ENCODE measurements around the gene CALHM6. TPM values are rescaled to one million over a fixed set of nuclear protein-coding genes. Genes with fewer than 3 reads are reported as not detected.

Gene CALHM6
- total RNA-seq, 1 donor from 2014 or later: 0.79 TPM

DNA sequence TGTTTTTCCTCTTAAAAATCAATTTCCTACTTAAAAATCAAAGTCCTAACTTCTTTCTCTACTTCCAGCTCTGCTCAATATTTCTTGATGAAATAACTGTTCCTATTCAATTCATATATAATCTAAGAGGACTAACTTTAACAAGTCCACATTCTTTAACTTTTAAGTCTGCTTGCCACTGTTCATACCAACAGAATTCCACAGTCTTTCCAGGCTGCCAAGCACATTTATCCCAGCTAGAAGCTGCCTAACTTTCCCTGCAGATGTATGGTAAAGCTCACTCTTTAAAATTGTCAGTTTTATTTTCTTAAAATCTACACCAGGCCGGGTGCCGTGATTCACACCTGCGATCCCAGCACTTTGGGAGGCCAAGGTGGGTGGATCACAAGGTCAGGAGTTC, 11.5 kb downstream of the CALHM6 start:
- Histone ChIP-seq H3K27me3 (ENCODE audit: control insufficient read depth, insufficient read depth, low read length) (no peaks in the 10 kb centered on the region), H3K4me3 (ENCODE audit: low read depth, low read length) (no peak overlapping the region), H3K36me3 (ENCODE audit: control insufficient read depth, insufficient read depth, low read length) (no peaks in the 10 kb centered on the region)
- DNase-seq (ENCODE audit: low read depth): no peak
- TF ChIP-seq, protein P1, sequence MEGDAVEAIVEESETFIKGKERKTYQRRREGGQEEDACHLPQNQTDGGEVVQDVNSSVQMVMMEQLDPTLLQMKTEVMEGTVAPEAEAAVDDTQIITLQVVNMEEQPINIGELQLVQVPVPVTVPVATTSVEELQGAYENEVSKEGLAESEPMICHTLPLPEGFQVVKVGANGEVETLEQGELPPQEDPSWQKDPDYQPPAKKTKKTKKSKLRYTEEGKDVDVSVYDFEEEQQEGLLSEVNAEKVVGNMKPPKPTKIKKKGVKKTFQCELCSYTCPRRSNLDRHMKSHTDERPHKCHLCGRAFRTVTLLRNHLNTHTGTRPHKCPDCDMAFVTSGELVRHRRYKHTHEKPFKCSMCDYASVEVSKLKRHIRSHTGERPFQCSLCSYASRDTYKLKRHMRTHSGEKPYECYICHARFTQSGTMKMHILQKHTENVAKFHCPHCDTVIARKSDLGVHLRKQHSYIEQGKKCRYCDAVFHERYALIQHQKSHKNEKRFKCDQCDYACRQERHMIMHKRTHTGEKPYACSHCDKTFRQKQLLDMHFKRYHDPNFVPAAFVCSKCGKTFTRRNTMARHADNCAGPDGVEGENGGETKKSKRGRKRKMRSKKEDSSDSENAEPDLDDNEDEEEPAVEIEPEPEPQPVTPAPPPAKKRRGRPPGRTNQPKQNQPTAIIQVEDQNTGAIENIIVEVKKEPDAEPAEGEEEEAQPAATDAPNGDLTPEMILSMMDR (IDR thresholded peaks at IDR 0.05; ENCODE audit: insufficient read depth, low read length, severe bottlenecking): no peak
- FAIRE-seq: no peak

DNA sequence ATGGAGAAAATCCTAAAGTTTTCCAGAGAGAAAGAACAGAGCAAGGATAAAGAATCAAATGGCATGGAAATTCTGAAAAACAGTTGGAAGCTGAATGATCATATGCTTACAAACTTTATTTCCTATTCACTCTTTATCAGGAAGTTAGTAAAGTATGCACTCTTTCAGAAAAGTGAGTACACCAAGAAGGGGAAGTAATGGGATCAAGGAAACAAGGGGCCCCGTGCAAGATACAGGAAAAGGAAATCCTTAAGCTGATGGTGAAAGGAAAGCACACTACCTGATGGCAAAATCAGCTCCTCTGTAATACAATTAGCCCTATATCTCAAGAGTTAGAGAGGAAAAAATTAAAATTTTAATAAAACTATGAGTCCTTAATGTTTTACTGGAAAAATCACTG, 14.0 kb downstream of the CALHM6 start:
- Histone ChIP-seq H3K36me3 (ENCODE audit: control insufficient read depth, insufficient read depth, low read length) (no peaks in the 10 kb centered on the region), H3K27me3 (ENCODE audit: control insufficient read depth, insufficient read depth, low read length) (no peaks in the 10 kb centered on the region), H3K4me3 (ENCODE audit: low read depth, low read length) (no peak overlapping the region)
- TF ChIP-seq, protein P1 (IDR thresholded peaks at IDR 0.05; ENCODE audit: insufficient read depth, low read length, severe bottlenecking): no peak
- FAIRE-seq (no peak), DNase-seq (ENCODE audit: low read depth) (no peak)

DNA sequence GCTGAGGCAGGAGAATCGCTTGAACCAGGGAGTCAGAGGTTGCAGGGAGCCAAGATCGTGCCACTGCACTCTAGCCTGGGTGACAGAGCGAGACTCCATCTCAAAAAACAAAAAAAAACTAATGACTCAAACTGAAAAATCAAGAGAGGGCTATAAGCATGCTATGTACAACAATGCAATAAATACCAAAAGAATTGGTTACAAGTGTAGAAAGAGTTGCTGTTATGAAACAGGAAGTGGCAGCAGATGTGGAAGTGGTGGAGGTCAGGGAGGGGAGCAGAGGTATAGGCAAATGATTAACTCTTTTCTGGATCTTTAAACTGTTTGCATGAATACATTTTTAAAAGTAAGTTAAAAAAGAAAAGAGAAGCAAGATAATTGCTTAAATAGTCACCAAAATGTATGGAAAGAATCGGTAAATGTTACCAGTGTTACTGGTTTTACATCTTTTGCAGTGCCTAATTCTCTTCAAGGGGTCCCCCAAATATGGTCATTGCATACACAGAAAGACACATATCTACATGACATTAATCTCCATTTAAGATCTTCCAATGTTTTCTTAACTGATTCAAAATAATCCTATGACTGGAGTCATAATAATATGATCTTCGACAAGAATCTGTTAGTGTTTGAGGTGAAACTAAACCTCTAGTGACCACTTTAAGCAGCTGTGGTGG, 15.0 kb downstream of the CALHM6 start:
- no peak for FAIRE-seq
- TF ChIP-seq, protein P1 (IDR thresholded peaks at IDR 0.05; ENCODE audit: insufficient read depth, low read length, severe bottlenecking): no peak
- DNase-seq (ENCODE audit: low read depth): no peak
- Histone ChIP-seq H3K36me3 (ENCODE audit: control insufficient read depth, insufficient read depth, low read length) (no peaks in the 10 kb centered on the region), H3K27me3 (ENCODE audit: control insufficient read depth, insufficient read depth, low read length) (peaks cover 2% of the 10 kb centered on the region), H3K4me3 (ENCODE audit: low read depth, low read length) (no peak overlapping the region)

DNA sequence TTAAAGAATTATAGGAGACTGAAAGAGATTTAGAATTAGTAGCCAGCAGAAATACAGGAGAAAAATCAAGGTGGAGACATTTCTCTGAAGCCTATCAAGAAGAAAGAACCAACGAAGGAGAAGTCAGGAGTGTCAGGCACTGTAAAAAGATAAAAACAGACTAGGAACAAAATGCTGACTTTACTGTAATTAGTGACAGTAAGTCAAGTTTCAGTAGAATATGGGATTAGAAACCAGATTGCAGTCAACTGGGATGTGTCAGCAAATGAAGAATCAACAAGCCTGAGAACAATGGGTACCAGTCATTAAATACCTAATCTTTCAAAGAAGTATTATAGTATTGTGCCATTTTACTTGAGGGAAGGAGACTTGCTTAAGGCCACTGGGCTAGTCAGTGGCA, 21.6 kb downstream of the CALHM6 start:
- TF ChIP-seq, protein P1 (IDR thresholded peaks at IDR 0.05; ENCODE audit: insufficient read depth, low read length, severe bottlenecking): no peak

DNA sequence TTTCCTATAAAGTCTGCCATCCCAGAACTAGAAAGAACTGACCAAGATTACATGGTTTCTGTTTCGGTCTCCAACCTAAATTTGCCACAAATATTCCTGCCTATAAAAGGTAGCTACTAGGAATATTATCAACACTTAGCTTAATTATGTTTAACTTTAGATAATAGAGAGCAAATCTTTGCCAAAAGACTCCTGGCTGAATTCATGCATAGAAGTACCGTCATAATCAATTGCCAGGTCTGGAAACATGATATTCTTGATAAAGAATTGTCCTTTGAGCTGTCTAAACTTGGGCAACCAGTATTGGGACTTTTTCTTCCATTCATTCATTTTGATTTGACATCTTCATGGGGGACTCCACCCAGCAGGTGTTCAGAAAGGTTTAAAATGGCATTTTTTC, 22.4 kb downstream of the CALHM6 start:
- no peak for DNase-seq (ENCODE audit: low read depth)
- peaks cover 4% of the 10 kb centered on the region for H3K27me3 ChIP-seq (ENCODE audit: control insufficient read depth, insufficient read depth, low read length)
- FAIRE-seq: no peak
- TF ChIP-seq, protein P1 (IDR thresholded peaks at IDR 0.05; ENCODE audit: insufficient read depth, low read length, severe bottlenecking): no peak
- no peaks in the 10 kb centered on the region for H3K36me3 ChIP-seq (ENCODE audit: control insufficient read depth, insufficient read depth, low read length)
- no peak overlapping the region for H3K4me3 ChIP-seq (ENCODE audit: low read depth, low read length)

More for the DNA sequence above, 21.6 kb downstream of the CALHM6 start:
- no peak for FAIRE-seq
- H3K36me3 ChIP-seq (ENCODE audit: control insufficient read depth, insufficient read depth, low read length): no peaks in the 10 kb centered on the region
- H3K4me3 ChIP-seq (ENCODE audit: low read depth, low read length): no peak overlapping the region
- H3K27me3 ChIP-seq (ENCODE audit: control insufficient read depth, insufficient read depth, low read length): peaks cover 4% of the 10 kb centered on the region
- no peak for DNase-seq (ENCODE audit: low read depth)
